Activated naive CD8-positive, alpha-beta T cell treated with anti-CD3 and anti-CD28 coated beads, Interleukin-2, amount 10 ng/mL, durations not matched to agents 7 days and 5 days (primary cell): ENCODE data around the gene IL20. TPM values are rescaled to one million over a fixed set of nuclear protein-coding genes. Genes with fewer than 3 reads are reported as not detected.

Experiments used
- ATAC-seq: fragments of 150-1000 bp; cut with Tn5 transposase; one replicate; pipeline ENCODE4 v1.10.0; 2021; ENCODE audit warnings: low read depth, moderate library complexity
- POLR2A ChIA-PET: fragments of 350-600 bp; sonication (Branson Sonifier 250); formaldehyde crosslinking; loops from one replicate; lab custom pipeline; 2021; ENCODE audit warnings: antibody characterized with exemption; lab: Charles Lee
- DNase-seq: peaks from one replicate; pipeline ENCODE4 v3.0.0; 2021
- H3K27ac Mint-ChIP-seq: one replicate; pipeline ENCODE4 v1.8.0; 2022; ENCODE audit warnings: mild to moderate bottlenecking, mixed read lengths
- H3K27me3 Mint-ChIP-seq: one replicate; pipeline ENCODE4 v1.8.0; 2022; ENCODE audit warnings: mild to moderate bottlenecking, moderate library complexity, mixed read lengths
- H3K36me3 Mint-ChIP-seq: one replicate; pipeline ENCODE4 v1.8.0; 2021; ENCODE audit warnings: mild to moderate bottlenecking, mixed read lengths
- H3K4me1 Mint-ChIP-seq: one replicate; pipeline ENCODE4 v1.8.0; 2021; ENCODE audit warnings: mixed read lengths
- H3K4me3 Mint-ChIP-seq: one replicate; pipeline ENCODE4 v1.8.0; 2022; ENCODE audit warnings: mild to moderate bottlenecking, moderate library complexity, mixed read lengths
- H3K9me3 Mint-ChIP-seq: one replicate; pipeline ENCODE4 v1.8.0; 2021; ENCODE audit warnings: mixed read lengths
- total RNA-seq, 2 experiments: library from RNA; stranded (reverse); gene quantifications; one replicate each; pipeline ENCODE4 v1.2.3, GENCODE V29; 2021

Gene IL20
- total RNA-seq, 2 experiments from 2014 or later, result not detected

DNA sequence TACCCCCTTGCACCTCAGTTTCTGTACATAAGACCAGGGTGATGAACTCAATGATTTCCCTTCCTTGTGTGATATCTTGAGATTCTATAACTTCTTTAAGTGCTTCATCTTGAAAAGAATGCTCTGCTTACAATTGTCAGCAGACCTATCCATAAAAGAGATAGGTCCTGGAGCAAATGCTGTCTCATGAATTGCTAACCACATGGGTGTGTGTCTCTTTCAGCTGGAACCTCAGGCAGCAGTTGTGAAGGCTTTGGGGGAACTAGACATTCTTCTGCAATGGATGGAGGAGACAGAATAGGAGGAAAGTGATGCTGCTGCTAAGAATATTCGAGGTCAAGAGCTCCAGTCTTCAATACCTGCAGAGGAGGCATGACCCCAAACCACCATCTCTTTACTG is 2.8 kb downstream of the IL20 start:
- peaks cover 6% of the 10 kb centered on the region for H3K9me3 Mint-ChIP-seq
- POLR2A ChIA-PET, result no interaction called here
- ATAC-seq (no peak), DNase-seq (no peak)
- H3K27me3 Mint-ChIP-seq, result peaks cover 22% of the 10 kb centered on the region
- peaks cover 2% of the 10 kb centered on the region for H3K36me3 Mint-ChIP-seq
- H3K4me3 Mint-ChIP-seq, result no peak overlapping the region
- H3K4me1 Mint-ChIP-seq, result peaks cover 3% of the 10 kb centered on the region
- no peak overlapping the region for H3K27ac Mint-ChIP-seq

DNA sequence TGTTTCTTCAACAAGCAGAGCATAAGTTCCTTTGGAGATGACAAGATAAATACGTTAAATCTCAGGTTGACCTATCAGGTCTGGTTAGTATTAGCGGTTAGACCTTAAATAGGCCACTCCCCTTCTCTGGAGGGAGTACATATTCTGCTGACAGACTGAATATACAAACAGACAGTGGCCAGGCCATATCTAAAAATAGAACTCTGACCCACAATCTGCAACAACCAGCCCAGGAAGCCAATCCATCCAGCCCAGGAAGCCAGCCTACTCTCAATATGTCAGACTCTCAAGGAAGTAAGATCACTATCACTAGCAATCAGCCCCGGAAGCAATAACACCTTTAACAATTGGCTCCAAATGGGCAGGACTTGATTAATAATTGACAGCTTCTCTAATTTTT is 6.7 kb downstream of the IL20 start:
- Mint-ChIP-seq H3K36me3 (peaks cover 6% of the 10 kb centered on the region), H3K27me3 (peaks cover 13% of the 10 kb centered on the region), H3K4me3 (no peak overlapping the region), H3K9me3 (peaks cover 10% of the 10 kb centered on the region), H3K27ac (no peak overlapping the region), H3K4me1 (peaks cover 2% of the 10 kb centered on the region)
- DNase-seq, result no peak
- ATAC-seq, result no peak
- POLR2A ChIA-PET, result no interaction called here

DNA sequence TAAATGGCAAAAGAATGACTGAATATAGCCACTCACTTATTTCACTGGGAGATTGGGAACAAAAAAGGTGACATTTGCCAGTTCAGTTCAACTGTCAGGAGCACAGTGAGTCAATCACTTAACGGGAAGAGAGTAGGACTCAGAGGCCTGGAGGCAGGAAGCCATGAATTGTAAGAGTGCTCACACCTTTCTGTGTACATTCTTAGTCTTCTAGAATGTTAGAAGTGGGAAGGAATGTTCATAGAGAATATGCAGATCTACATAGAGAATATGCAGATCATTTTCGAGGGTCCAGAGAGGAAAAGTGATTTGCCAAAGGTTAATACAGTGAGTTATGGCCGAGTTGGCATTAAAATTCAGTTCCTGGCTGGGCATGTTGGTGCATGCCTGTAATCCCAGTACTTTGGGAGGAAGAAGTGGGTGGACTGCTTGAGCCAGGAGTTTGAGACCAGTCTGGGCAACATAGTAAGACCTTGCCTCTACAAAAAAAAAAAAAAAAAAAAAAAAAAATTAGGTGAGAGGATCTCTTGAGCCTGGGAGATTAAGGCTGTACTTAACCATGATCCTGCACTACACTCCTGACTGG is 8.3 kb downstream of the IL20 start:
- H3K9me3 Mint-ChIP-seq, result peaks cover 23% of the 10 kb centered on the region
- peaks cover 8% of the 10 kb centered on the region for H3K36me3 Mint-ChIP-seq
- DNase-seq (no peak), ATAC-seq (no peak)
- POLR2A ChIA-PET, result no interaction called here
- H3K27ac Mint-ChIP-seq, result no peak overlapping the region
- H3K4me1 Mint-ChIP-seq, result peaks cover 2% of the 10 kb centered on the region
- peaks cover 6% of the 10 kb centered on the region for H3K27me3 Mint-ChIP-seq
- H3K4me3 Mint-ChIP-seq, result no peak overlapping the region

DNA sequence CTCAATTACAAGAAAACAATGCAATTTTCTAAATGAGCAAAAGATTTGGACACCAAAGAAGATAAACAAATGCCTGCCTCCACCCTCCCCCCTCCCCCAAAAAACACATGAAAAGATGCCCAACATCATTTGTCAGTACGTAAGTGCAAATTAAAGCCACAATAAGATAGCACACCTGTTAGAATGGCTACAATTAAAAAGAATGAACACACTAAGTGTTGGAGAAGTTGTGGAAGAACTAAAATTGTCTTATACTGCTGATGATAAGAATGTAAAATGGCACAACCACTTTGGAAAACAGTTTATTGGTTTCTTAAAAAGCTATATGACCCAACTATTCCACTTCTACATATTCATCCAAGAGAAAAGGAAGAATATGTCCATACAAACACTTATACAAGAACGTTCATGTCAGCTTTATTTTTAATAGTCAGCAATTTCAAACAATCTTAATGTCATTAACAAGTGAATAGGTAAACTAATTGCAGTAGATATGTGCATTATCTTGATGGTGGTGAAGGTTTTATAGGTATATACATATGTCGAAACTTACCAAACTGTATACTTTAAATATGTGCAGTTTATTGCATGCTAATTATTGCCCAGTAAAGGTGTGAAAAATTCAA is 10.4 kb downstream of the IL20 start:
- H3K27ac Mint-ChIP-seq, result no peak overlapping the region
- ATAC-seq (no peak), DNase-seq (no peak)
- H3K27me3 Mint-ChIP-seq, result no peaks in the 10 kb centered on the region
- no peak overlapping the region for H3K4me3 Mint-ChIP-seq
- H3K36me3 Mint-ChIP-seq, result peaks cover 8% of the 10 kb centered on the region
- H3K4me1 Mint-ChIP-seq, result peaks cover 2% of the 10 kb centered on the region
- H3K9me3 Mint-ChIP-seq, result peaks cover 26% of the 10 kb centered on the region
- POLR2A ChIA-PET, result no interaction called here

DNA sequence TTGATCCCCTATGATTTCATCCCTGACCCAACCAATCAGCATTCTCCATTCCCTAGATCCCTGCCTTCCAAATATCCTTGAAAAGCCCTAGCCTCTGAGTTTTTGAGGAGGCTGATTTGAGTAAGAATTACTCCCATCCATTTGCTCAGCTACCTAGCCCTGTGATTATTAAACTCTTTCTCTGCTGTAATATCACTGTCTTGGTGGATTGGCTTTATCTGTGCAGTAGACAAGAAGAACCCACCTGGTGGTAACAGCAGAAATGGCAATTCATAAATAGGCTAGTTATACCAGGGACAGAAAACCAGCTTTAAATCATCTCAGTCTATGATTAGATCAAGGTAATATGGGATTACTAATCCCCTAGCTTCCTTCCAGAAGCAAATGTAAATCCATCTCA is 13.0 kb downstream of the IL20 start:
- peaks cover 24% of the 10 kb centered on the region for H3K9me3 Mint-ChIP-seq
- POLR2A ChIA-PET, result no interaction called here
- no peak for DNase-seq
- H3K4me1 Mint-ChIP-seq, result no peaks in the 10 kb centered on the region
- no peak for ATAC-seq
- no peak overlapping the region for H3K4me3 Mint-ChIP-seq
- no peaks in the 10 kb centered on the region for H3K27me3 Mint-ChIP-seq
- peaks cover 6% of the 10 kb centered on the region for H3K36me3 Mint-ChIP-seq
- no peak overlapping the region for H3K27ac Mint-ChIP-seq

DNA sequence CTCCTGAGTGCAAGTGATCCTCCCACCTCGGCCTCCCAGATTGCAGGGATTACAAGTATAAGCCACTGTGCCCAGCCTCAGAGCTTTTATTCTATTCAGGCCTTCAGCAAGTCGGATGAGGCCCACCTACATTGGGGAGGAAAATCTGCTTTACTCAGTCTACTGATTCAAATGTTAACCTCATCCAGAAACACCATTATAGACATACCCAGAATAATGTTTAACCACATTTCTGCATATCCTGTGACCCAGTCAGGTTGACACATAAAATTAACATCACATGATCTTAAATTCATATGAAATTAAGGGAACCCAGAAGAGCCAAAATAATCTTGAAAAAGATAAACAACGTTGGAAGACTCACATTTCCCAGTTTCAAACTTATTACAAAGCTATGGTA is 14.9 kb downstream of the IL20 start:
- ATAC-seq, result no peak
- H3K9me3 Mint-ChIP-seq, result peaks cover 22% of the 10 kb centered on the region

DNA sequence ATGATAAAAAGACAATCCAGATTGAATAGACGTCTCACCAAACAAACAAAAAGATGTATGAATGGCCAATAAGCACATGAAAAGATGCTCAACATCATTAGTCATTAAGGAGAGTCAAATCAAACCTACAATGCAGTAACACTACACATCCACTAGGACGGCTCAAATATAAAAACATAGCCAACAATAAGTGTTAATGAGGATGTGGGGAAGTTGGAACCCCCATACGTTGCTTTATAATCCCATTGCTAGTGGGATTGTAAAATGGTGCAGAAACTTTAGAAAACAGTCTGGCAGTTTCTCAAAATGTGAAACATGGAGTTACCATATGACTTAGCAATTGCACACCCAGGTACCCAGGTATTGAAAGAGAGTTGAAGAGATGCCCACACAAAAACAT is 17.1 kb downstream of the IL20 start:
- Mint-ChIP-seq H3K4me1 (no peaks in the 10 kb centered on the region), H3K9me3 (peaks cover 17% of the 10 kb centered on the region), H3K27me3 (no peaks in the 10 kb centered on the region), H3K36me3 (no peaks in the 10 kb centered on the region), H3K27ac (no peak overlapping the region), H3K4me3 (no peak overlapping the region)
- DNase-seq (no peak), ATAC-seq (no peak)
- POLR2A ChIA-PET, result no interaction called here

More for the DNA sequence above, 14.9 kb downstream of the IL20 start:
- Mint-ChIP-seq H3K27me3 (no peaks in the 10 kb centered on the region), H3K27ac (no peak overlapping the region), H3K4me1 (no peaks in the 10 kb centered on the region), H3K4me3 (no peak overlapping the region), H3K36me3 (peaks cover 4% of the 10 kb centered on the region)
- POLR2A ChIA-PET, result no interaction called here
- no peak for DNase-seq

DNA sequence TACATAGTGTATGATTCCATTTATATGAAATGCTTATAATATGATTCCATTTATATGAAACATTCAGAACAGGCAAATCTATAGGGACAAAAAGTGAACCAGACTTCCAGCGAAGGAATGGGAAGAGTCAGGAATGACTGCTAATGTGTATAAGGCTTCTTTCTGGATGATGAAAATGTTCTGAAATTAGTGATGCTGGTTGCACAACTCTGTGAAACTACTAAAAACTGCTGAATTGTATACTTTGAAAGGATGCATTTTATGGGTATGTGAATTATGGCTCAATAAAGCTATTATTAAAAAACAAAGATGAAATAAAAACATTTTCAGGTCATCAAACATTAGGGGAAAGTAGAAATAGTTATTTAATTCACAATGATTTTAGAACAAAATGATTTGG is 17.7 kb downstream of the IL20 start:
- ATAC-seq, result no peak
- H3K9me3 Mint-ChIP-seq, result peaks cover 11% of the 10 kb centered on the region
- H3K4me1 Mint-ChIP-seq, result no peaks in the 10 kb centered on the region
- no peak overlapping the region for H3K27ac Mint-ChIP-seq
- H3K27me3 Mint-ChIP-seq, result no peaks in the 10 kb centered on the region
- no peak overlapping the region for H3K4me3 Mint-ChIP-seq
- POLR2A ChIA-PET, result no interaction called here
- DNase-seq, result no peak
- no peaks in the 10 kb centered on the region for H3K36me3 Mint-ChIP-seq

DNA sequence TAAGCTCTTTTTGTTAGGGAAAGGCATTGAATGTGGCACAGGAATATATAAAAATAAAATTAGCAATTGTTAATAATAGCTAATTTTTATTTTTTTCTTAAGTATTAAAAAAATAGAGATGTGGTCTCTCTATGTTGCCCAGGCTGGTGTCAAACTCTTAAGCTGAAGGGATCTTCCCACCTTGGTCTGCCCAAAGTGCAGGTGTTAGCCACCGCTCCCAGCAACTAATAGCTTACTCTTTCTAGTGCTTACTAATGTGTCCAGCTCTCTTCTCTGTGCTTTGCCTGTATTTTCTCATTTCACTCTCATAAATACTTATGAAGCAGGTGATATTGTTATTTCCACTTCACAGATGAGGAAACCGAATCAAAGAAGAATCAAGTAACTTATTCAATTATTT is 18.5 kb downstream of the IL20 start:
- no peak overlapping the region for H3K4me3 Mint-ChIP-seq
- POLR2A ChIA-PET, result interaction anchor here (1.0 kb wide), 1 partner anchor 16 kb away, joined by 3 read pairs; no protein-coding TSS in a partner anchor
- DNase-seq (no peak), ATAC-seq (no peak)
- no peaks in the 10 kb centered on the region for H3K27me3 Mint-ChIP-seq
- peaks cover 2% of the 10 kb centered on the region for H3K36me3 Mint-ChIP-seq
- H3K9me3 Mint-ChIP-seq, result peaks cover 7% of the 10 kb centered on the region
- H3K4me1 Mint-ChIP-seq, result peaks cover 2% of the 10 kb centered on the region
- H3K27ac Mint-ChIP-seq, result no peak overlapping the region

DNA sequence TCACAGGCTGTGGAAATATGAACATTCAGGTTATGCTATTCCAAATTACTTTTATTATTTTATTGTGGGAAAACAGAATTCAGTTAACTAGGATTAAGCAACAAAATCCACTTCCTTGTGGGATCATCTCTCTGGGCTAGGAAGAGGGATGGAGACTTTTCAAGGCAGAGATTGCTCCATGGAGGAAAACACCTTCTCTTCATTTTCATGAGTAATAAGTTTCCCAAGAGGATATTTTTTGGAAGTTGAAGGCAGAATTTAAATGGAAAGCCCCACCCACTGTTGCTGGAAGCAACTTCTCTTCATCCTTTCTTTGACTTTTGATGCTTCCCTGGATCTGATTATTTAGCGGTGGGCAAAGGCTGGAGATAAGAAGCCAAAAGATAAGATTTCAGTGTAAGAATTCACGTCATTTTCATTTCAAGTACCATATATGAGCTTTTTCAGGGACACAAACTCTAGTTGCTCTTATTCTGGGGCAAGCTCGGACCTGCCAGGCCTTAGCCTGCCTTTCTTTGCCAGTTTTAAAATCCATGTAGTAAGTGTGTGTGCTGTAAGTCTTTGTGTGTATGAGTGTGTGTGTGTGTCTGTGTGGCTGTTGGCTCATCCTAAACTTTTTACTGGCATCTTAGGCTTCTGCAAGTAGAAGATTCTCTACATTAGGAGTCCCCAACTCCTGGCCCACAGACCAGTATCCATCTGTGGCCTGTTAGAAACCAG is 20.1 kb downstream of the IL20 start:
- H3K27me3 Mint-ChIP-seq, result no peaks in the 10 kb centered on the region
- DNase-seq, result no peak
- POLR2A ChIA-PET, result no interaction called here
- no peak for ATAC-seq
- no peak overlapping the region for H3K27ac Mint-ChIP-seq
- H3K4me3 Mint-ChIP-seq, result no peak overlapping the region
- H3K4me1 Mint-ChIP-seq, result peaks cover 7% of the 10 kb centered on the region
- H3K9me3 Mint-ChIP-seq, result peaks cover 3% of the 10 kb centered on the region
- peaks cover 2% of the 10 kb centered on the region for H3K36me3 Mint-ChIP-seq

DNA sequence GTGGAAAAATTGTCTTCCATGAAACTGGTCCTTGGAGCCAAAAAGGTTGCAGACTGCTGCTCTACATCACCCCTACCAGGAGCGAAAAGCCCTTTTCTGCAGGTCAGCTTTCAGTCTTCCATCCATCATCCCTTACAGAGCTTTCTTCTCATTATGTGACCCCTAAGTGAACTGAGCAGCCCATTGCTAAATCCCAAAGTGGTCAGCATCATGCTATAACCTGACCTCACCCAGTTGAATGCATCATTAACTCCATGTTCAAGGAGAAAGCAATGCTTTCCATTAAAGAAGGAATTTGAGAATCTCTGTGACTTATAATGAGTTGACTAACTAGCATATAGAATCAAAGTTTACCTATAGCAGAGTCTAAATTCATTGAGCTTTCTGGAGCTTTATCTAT is 21.4 kb downstream of the IL20 start:
- H3K36me3 Mint-ChIP-seq, result peaks cover 2% of the 10 kb centered on the region
- ATAC-seq, result no peak
- peaks cover 11% of the 10 kb centered on the region for H3K4me1 Mint-ChIP-seq
- POLR2A ChIA-PET, result no interaction called here
- no peak for DNase-seq
- H3K27ac Mint-ChIP-seq, result no peak overlapping the region
- no peak overlapping the region for H3K4me3 Mint-ChIP-seq
- no peaks in the 10 kb centered on the region for H3K27me3 Mint-ChIP-seq
- peaks cover 4% of the 10 kb centered on the region for H3K9me3 Mint-ChIP-seq

DNA sequence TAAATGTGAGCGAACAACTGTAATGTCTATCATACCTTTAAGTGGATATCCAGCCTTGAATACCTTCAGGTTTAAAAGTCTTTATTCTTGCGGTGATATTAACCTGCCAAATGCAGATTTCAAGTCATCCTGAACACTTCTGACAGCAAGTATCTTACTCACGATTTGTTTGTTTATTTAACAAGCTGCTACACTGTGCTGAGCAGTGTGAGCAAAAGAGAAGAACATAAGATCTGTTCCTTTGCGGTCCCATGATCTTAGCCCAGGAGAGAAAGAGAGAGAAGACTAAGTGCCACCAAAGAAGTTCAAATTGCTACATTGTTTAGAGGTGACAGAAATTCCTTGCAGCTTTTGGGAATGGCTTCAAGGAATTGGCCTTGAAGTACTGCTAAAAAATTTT is 22.3 kb downstream of the IL20 start:
- Mint-ChIP-seq H3K36me3 (peaks cover 2% of the 10 kb centered on the region), H3K4me1 (peaks cover 11% of the 10 kb centered on the region), H3K9me3 (peaks cover 3% of the 10 kb centered on the region), H3K4me3 (no peak overlapping the region), H3K27me3 (no peaks in the 10 kb centered on the region), H3K27ac (no peak overlapping the region)
- DNase-seq (no peak), ATAC-seq (no peak)
- POLR2A ChIA-PET, result no interaction called here

DNA sequence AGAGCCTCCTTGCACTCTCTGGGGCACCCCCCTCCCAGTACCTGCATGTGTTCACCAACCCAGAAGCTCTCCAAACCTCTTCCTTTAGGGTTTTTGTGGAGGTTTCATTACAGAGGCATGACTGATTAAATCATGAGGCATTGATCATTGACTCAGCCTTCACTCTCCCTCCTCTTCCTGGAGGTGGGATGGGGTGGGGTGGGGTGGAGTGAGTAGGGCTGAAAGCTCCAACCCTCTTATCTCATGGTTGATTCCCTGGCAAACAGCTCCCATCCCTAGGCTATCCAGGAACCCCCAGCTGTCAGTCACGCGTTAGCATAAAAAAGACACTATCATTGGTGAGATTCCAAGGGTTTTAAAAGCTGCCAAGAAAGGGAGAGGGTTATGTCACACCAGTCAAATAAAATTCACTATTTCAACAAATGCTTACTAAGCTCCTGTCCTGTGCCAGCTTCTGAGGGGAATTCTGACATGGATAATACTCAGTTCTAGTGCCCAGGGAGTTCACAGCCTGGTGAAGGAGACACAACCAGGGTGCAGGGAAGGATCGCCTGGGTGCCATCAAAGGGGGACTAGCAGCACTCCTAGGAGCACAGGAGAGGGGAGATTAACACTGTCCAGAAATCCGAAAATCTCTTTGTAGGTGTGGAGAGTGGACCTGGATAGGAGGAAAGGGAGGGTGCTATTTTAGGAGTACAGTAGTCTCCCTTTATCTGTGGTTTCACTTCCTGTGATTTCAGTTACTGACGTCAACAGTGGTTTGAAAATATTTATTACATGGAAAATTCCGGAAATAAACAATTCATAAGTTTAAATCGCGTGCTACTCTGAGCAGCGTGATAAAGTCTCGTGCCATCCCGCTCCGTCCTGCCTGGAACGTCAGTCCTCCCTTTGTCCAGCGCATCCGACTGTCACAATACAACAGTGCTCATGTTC is 25.0 kb downstream of the IL20 start:
- Mint-ChIP-seq H3K27ac (no peak overlapping the region), H3K36me3 (peaks cover 2% of the 10 kb centered on the region), H3K4me3 (no peak overlapping the region), H3K9me3 (peaks cover 3% of the 10 kb centered on the region), H3K4me1 (peaks cover 13% of the 10 kb centered on the region), H3K27me3 (no peaks in the 10 kb centered on the region)
- POLR2A ChIA-PET, result interaction anchor here (0.6 kb wide), 1 partner anchor 121 kb away, joined by 4 read pairs; no protein-coding TSS in a partner anchor
- ATAC-seq (no peak), DNase-seq (no peak)
